ENCODE data around the gene CHRNA5.

Gene CHRNA5

DNA sequence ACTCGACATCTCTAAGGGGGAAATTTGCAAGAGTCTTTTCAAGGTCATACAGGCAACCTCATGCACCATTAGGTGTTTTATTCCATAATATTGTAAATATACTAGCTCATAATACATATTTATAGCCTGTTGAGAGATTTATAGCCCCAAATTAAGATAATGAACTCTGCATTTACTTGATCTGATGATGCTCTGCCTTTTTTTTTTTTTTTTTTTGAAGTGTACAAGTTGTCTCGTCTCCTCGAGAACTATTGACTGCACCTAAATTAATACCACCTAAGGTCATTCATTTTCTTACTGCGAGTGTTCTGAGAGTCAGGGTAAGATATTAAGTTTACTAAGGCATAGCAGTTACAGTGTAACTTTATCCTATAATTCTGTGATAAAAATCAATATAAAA lies 6.1 kb downstream of the CHRNA5 start:
- H3K27ac ChIP-seq, result no peak overlapping the region
- TF ChIP-seq CTCF (conservative IDR thresholded peaks at IDR 0.05), result no peak
- no peak for TF ChIP-seq ZFX (IDR thresholded peaks at IDR 0.05)

DNA sequence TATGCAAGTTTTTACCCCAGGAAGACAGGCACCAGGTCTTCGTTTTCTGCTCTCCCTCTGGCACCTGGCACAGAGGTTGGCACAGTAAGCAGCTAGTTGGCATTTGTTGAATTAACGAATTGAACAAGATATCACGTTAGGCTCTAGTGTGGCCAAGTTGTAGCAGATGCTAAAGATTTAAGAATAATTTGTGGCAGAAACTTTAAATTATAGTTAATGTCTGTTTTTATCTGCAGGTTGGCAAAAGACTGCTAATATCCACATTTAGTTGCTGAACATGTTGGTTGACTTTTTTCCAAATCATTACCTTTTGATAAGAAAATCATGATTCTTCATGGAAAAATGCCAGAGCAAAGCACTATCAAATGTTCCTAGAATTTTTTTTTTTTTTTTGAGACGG lies 8.1 kb downstream of the CHRNA5 start:
- H3K27ac ChIP-seq, result no peak overlapping the region
- TF ChIP-seq CTCF (conservative IDR thresholded peaks at IDR 0.05) (no peak), ZFX (IDR thresholded peaks at IDR 0.05) (no peak)

- TF ChIP-seq CTCF (conservative IDR thresholded peaks at IDR 0.05) (no peak), ZFX (IDR thresholded peaks at IDR 0.05) (no peak)
These were observed 9.6 kb downstream of the CHRNA5 start for GRCh38 chr15:78574944-78575343.

GRCh38 chr15:78597583-78597982 lies 32.3 kb downstream of the CHRNA5 start:
- H3K27ac ChIP-seq, result no peak overlapping the region
- no peak for TF ChIP-seq ZFX (IDR thresholded peaks at IDR 0.05)
- no peak for TF ChIP-seq CTCF (conservative IDR thresholded peaks at IDR 0.05)

More at GRCh38 chr15:78574944-78575343, 9.6 kb downstream of the CHRNA5 start:
- no peak overlapping the region for H3K27ac ChIP-seq

- no peak overlapping the region for H3K27ac ChIP-seq
- no peak for TF ChIP-seq ZFX (IDR thresholded peaks at IDR 0.05)
- TF ChIP-seq CTCF (conservative IDR thresholded peaks at IDR 0.05), result no peak
These were observed 33.0 kb downstream of the CHRNA5 start for GRCh38 chr15:78598348-78598747.

- TF ChIP-seq ZFX (IDR thresholded peaks at IDR 0.05), result no peak
- H3K27ac ChIP-seq, result no peak overlapping the region
These were observed 33.9 kb downstream of the CHRNA5 start for GRCh38 chr15:78599189-78599588.

GRCh38 chr15:78603467-78603866 lies 38.1 kb downstream of the CHRNA5 start:
- peak overlapping the region; percentile 13; the same call in 1 of the 2 replicates for H3K27ac ChIP-seq

More at GRCh38 chr15:78603467-78603866, 38.1 kb downstream of the CHRNA5 start:
- TF ChIP-seq CTCF (conservative IDR thresholded peaks at IDR 0.05) (no peak), ZFX (IDR thresholded peaks at IDR 0.05) (no peak)
